Activated CD8-positive, alpha-beta memory T cell treated with anti-CD3 and anti-CD28 coated beads, Interleukin-2, amount 10 ng/mL, durations not matched to agents 7 days and 5 days (primary cell): ENCODE measurements around the gene FAM177B. TPM values are rescaled to one million over a fixed set of nuclear protein-coding genes. Genes with fewer than 3 reads are reported as not detected.

ENCODE experiments used
- ATAC-seq: fragments of 150-1000 bp; cut with Tn5 transposase; one replicate; pipeline ENCODE4 v1.10.0; 2021; ENCODE audit warnings: moderate library complexity
- CTCF ChIA-PET: fragments of 350-600 bp; sonication (Branson Sonifier 250); formaldehyde crosslinking; loops from one replicate; lab custom pipeline; 2021; ENCODE audit warnings: antibody characterized with exemption; lab: Charles Lee
- DNase-seq: peaks from one replicate; pipeline ENCODE4 v3.0.0-alpha.2; 2020
- H3K27ac Mint-ChIP-seq: one replicate; pipeline ENCODE4 v1.8.0; 2021; ENCODE audit warnings: mild to moderate bottlenecking, mixed read lengths
- H3K27me3 Mint-ChIP-seq: one replicate; pipeline ENCODE4 v1.8.0; 2021; ENCODE audit warnings: mixed read lengths
- H3K36me3 Mint-ChIP-seq: one replicate; pipeline ENCODE4 v1.8.0; 2021; ENCODE audit warnings: mild to moderate bottlenecking, mixed read lengths
- H3K4me1 Mint-ChIP-seq: one replicate; pipeline ENCODE4 v1.8.0; 2021; ENCODE audit warnings: mixed read lengths
- H3K4me3 Mint-ChIP-seq: one replicate; pipeline ENCODE4 v1.8.0; 2021; ENCODE audit warnings: mild to moderate bottlenecking, moderate library complexity, mixed read lengths
- H3K9me3 Mint-ChIP-seq: one replicate; pipeline ENCODE4 v1.8.0; 2022; ENCODE audit warnings: low read depth, mixed read lengths
- total RNA-seq, 2 experiments: library from RNA; stranded (reverse); gene quantifications; one replicate each; pipeline ENCODE4 v1.2.3, GENCODE V29; 2021

Gene FAM177B
- total RNA-seq, 2 experiments from 2014 or later, result 0.19 TPM; not detected in 1

DNA sequence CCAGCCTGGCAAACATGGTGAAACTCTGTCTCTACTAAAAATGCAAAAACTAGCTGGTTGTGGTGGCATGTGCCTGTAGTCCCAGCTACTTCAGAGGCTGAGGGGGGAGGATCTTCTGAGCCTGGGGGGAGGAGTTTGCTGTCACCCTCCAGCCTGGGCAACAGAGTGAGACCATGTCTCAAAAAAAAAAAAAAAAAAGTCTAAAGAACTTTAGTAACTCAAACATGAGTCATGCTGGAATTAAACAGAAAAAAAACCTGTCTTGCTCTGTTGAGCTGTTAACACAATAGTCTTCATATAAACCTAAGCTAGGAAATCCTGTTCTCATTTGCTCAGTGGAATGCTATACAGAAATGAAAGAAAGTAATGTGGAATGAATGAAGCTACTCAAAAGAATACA lies 61.1 kb downstream of the FAM177B start:
- Mint-ChIP-seq H3K9me3 (no peaks in the 10 kb centered on the region), H3K4me1 (peaks cover 6% of the 10 kb centered on the region), H3K4me3 (no peak overlapping the region), H3K27ac (no peak overlapping the region), H3K36me3 (no peaks in the 10 kb centered on the region), H3K27me3 (peaks cover 28% of the 10 kb centered on the region)
- no peak for DNase-seq
- no peak for ATAC-seq
- CTCF ChIA-PET, result interaction anchor here (1.0 to 1.2 kb wide), 2 partner anchors 59 to 284 kb away, joined by 3 to 5 read pairs; no protein-coding TSS in a partner anchor

DNA sequence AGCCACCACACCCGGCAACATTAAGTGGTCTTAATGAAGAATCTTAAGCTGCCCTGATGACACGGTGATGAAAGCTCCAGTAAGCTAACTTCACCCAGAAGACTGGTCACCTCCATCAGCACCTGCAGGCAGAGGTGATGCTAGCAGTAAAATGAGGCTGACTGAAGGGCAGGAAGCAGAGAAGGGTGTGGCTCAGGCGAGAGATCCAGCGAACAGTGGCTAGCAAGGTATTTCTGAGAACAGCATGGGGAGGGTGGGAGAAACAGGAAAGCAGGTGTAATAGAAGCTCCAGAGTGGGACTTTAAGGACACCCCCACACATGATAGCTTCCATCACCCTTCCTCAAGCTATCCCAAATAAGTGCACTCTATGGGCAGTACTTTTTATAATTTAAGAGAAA lies 62.0 kb downstream of the FAM177B start:
- CTCF ChIA-PET, result interaction anchor here (1.2 kb wide), 1 partner anchor 283 kb away, joined by 3 read pairs; no protein-coding TSS in a partner anchor
- no peaks in the 10 kb centered on the region for H3K9me3 Mint-ChIP-seq
- no peak overlapping the region for H3K27ac Mint-ChIP-seq
- DNase-seq (no peak), ATAC-seq (no peak)
- peaks cover 6% of the 10 kb centered on the region for H3K4me1 Mint-ChIP-seq
- no peaks in the 10 kb centered on the region for H3K36me3 Mint-ChIP-seq
- H3K4me3 Mint-ChIP-seq, result no peak overlapping the region
- peaks cover 34% of the 10 kb centered on the region for H3K27me3 Mint-ChIP-seq

Other genes starting within 250 kb of the FAM177B start
- gene HHIPL2, start 189.1 kb upstream of the FAM177B start, total RNA-seq, result under 1 TPM; 0.12 to 0.53 TPM
- gene TAF1A, start 147.3 kb upstream of the FAM177B start, total RNA-seq, result 10 to 100 TPM; 10.5 to 11.8 TPM
- 10 to 100 TPM; 50.0 to 51.8 TPM for gene MIA3, start 119.1 kb upstream of the FAM177B start, total RNA-seq
- 10 to 100 TPM; 47.6 to 47.8 TPM for gene AIDA, start 24.7 kb upstream of the FAM177B start, total RNA-seq
- 10 to 100 TPM; 35.0 to 40.9 TPM for gene BROX, start 24.6 kb upstream of the FAM177B start, total RNA-seq
- 1 to 10 TPM; 1.5 to 2.0 TPM for gene DISP1, start 77.8 kb downstream of the FAM177B start, total RNA-seq